NCI-H1436 treated with DMSO at 0.1 percent for 48 hours (cell line): ENCODE data around the gene LMOD3.
A peak's percentile ranks its signal among the peaks of the same experiment; 100 is the strongest.

Experiments
- DNase-seq: peaks from one replicate; lab custom pipeline; 2025; lab: John Stamatoyannopoulos, UW

The LMOD3 gene

GRCh38 chr3:69122403-69122802 is at the start of gene LMOD3:
TSS of gene LMOD3 (minus strand) at chr3:69122595. CDS start at chr3:69122386, 209 bp downstream.
- DNase-seq, result no peak

GRCh38 chr3:69172058-69172457 is 49.7 kb upstream of the LMOD3 start:
- no peak for DNase-seq

GRCh38 chr3:69166446-69166845 is 44.1 kb upstream of the LMOD3 start:
- no peak for DNase-seq

GRCh38 chr3:69165744-69166143 is 43.3 kb upstream of the LMOD3 start:
- DNase-seq, result no peak

- DNase-seq, result no peak
Observed at GRCh38 chr3:69164296-69164695, 41.9 kb upstream of the LMOD3 start.

- no peak for DNase-seq
Observed at GRCh38 chr3:69162308-69162980, 40.0 kb upstream of the LMOD3 start.

GRCh38 chr3:69161587-69162307 is 39.4 kb upstream of the LMOD3 start:
- DNase-seq, result no peak

GRCh38 chr3:69160525-69160924 is 38.1 kb upstream of the LMOD3 start:
- no peak for DNase-seq

- no peak for DNase-seq
Observed at GRCh38 chr3:69160107-69160506, 37.7 kb upstream of the LMOD3 start.

- DNase-seq, result no peak
Observed at GRCh38 chr3:69149586-69149985, 27.2 kb upstream of the LMOD3 start.

- DNase-seq, result no peak
Observed at GRCh38 chr3:69145688-69146087, 23.3 kb upstream of the LMOD3 start.

- DNase-seq, result no peak
Observed at GRCh38 chr3:69144631-69145245, 22.3 kb upstream of the LMOD3 start.

GRCh38 chr3:69143612-69144011 is 21.2 kb upstream of the LMOD3 start:
- peak; percentile 1 for DNase-seq

GRCh38 chr3:69142797-69143454 is 20.5 kb upstream of the LMOD3 start:
- DNase-seq, result no peak

GRCh38 chr3:69142090-69142489 is 19.7 kb upstream of the LMOD3 start:
- DNase-seq, result no peak

GRCh38 chr3:69141313-69141712 is 18.9 kb upstream of the LMOD3 start:
- no peak for DNase-seq

- DNase-seq, result no peak
Observed at GRCh38 chr3:69137412-69137811, 15.0 kb upstream of the LMOD3 start.

GRCh38 chr3:69137005-69137404 is 14.6 kb upstream of the LMOD3 start:
- DNase-seq, result no peak

- no peak for DNase-seq
Observed at GRCh38 chr3:69130689-69131088, 8.3 kb upstream of the LMOD3 start.

GRCh38 chr3:69129531-69129930 is 7.1 kb upstream of the LMOD3 start:
- no peak for DNase-seq

- DNase-seq, result no peak
Observed at GRCh38 chr3:69128509-69128908, 6.1 kb upstream of the LMOD3 start.

- no peak for DNase-seq
Observed at GRCh38 chr3:69126999-69127398, 4.6 kb upstream of the LMOD3 start.

GRCh38 chr3:69126216-69126615 is 3.8 kb upstream of the LMOD3 start:
- DNase-seq, result no peak
